ENCODE data around the gene TRAPPC8.
A peak's percentile ranks its signal among the peaks of the same experiment; 100 is the strongest.
"Not testable (repeated sequence)": the region's sequence is repeated elsewhere in the genome, so short reads cannot be mapped to it uniquely, and the experiment has no call there.

The TRAPPC8 gene

GRCh38 chr18:31942999-31943877 lies at the start of gene TRAPPC8:
Gene TRAPPC8 (minus strand): TSS chr18:31943128. CDS start chr18:31942764, 364 bp downstream.
- peak; percentile 79 for DNase-seq

- no peak for DNase-seq
Observed at GRCh38 chr18:31990823-31991222, 47.9 kb upstream of the TRAPPC8 start.

- no peak for DNase-seq
Observed at GRCh38 chr18:31983976-31984375, 41.0 kb upstream of the TRAPPC8 start.

DNA sequence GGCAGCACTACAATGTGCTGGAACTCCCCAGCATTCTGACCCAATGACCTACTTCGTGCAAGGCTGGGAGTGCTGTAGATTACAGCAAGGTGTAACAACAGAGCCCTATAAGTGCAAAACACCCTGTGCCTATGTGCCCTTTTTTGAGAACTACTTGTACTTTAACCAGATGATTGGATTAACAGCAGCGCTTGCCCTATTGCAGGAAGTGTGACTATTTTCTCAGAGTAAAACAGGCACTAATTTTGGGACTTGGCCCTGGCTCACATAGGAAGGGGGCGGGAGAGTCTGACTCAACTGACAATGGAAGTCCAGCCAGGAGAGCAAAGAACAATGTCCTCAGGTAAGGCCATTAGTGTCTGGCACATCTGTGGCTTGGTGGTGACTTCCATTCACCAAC lies 40.1 kb upstream of the TRAPPC8 start:
- no peak for DNase-seq

- no peak for DNase-seq
Observed at GRCh38 chr18:31980863-31981262, 37.9 kb upstream of the TRAPPC8 start.

DNA sequence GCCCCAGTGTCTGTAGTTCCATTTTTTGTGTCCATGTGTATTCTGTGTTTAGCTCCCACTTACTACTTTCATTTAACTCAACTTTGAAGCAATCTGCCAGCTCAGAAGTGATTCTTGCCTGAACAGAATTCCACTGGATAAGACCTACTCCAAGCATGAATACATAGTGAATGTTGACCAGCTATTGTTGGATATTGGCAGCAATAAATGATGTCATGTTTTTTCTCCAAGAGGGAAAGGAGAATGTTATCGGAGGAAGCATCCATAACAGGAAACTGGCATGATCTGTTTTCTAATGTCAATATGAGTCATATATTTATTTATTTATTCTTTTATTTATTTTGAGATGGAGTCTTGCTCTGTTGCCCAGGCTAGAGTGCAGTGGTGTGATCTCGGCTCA lies 36.8 kb upstream of the TRAPPC8 start:
- DNase-seq = no peak

DNA sequence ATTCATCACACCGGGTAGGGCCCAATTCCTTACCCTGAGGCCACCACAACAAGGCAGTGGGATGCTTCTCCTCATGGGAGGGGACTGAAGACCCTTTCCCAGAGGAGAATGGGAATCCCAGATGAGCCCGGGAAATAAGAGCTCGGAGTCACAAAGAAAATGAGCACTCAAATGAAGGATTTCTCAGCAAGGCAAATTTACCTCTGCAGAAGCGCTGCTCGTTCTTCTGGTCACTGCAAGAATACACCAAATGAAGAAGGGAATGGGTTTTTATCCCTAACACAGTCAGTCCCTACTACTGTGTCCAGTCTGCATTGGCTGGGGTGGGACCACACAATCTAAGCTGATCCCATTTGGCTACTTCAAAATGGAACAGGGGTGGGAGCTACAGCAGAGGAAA lies 35.7 kb upstream of the TRAPPC8 start:
- no peak for DNase-seq

DNA sequence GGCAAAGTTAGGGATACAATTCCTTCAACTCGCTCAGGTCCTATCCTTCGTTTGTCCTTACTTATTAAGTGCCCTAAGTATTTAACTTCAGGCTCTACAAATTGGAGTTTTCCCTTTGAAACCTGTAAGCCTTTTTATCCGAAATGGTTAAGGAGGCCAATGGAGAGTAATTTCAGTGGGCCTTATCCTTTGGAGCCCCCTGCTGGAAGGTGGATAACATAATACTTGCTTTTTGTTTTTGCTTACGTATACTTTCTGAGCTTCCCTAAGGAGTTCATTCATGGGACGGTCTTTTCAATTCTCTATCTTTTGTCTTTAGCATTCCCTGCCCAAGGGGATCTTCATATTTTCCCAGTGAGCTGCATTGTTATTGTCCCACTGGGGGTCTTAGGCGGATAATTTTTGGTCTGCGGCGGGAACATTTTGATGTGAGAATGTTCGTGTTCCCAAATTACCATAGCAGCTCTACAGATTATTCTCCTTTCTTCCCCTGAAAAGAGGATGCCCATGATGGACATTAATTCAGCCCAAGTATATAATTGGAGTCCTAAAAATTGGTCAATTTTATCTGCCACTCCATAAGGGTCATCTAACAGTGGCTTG lies 34.4 kb upstream of the TRAPPC8 start:
- peak; percentile 25 for DNase-seq

DNA sequence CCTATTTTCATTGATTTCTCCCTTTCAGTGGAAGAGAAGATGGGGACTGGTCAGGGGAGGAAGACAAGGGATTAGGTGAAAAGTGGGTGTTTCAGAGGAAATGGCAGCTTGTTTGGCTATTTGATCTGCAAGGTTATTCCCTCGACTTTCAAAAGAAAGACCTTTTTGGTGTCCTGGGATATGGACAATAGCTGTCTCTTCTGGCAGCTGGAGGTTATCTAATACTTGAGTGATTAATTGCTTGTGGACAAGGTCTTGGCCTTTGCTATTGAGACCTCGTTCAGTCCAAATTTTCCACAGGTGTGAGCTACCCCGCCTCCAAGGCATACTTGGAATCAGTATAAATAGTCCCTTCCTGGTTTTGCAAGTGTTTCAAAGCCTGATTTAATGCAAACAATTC lies 33.3 kb upstream of the TRAPPC8 start:
- no peak for DNase-seq

DNA sequence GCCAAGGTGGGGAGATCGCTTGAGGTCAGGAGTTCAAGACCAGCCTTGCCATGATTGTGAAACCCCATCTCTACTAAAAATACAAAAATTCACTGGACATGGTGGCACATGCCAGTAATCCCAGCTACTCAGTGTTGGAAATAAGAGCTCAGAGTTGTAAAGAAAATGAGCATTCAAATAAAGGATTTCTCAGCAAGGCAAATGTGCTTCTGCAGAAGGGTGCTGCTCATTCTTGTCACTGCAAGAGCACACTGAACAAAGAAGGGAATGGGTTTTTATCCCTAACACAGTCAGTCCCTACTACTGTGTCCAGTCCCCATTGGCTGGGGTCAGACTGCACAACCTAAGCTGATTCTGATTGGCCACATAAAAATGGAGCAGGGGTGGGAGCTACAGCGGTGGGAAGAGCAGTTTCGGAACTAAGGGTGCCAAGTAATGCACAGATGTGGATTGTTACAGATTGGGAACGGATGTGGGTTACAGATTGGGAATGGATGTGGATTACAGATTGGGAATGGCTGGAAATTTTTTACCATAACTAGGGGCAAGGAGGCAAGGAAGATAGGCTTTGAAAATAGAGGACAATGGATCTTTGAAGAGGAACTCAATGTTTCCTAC lies 31.1 kb upstream of the TRAPPC8 start:
- no peak for DNase-seq

GRCh38 chr18:31970617-31971016 lies 27.7 kb upstream of the TRAPPC8 start:
- no peak for DNase-seq

DNA sequence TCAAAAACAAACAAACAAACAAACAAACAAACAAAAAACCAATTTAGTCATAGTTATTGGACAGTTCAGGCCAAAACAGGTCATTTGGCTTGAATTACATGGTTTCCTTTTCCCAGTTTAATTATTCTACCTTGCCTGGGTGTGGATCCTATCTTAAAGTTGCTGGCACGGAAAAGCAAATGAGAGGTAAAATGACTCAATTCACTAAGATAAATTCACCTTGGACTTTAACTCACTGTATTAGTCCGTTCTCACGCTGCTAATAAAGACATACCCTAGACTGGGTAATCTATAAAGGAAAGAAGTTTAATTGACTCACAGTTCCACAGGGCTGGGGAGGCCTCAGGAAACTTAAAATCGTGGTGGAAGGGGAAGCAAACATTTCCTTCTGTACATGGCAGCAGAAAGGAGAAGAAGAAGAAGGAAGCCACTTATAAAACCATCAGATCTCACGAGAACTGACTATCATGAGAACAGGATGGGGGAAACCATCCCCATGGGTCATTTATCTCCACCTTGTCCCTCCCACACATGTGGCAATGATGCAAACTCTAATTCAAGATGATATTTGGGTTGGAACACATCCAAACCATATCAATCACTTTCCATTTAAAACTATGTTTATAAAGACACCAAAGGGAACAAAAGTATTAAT lies 22.5 kb upstream of the TRAPPC8 start:
- DNase-seq = no peak

- no peak for DNase-seq
Observed at GRCh38 chr18:31957728-31958127, 14.8 kb upstream of the TRAPPC8 start.

DNA sequence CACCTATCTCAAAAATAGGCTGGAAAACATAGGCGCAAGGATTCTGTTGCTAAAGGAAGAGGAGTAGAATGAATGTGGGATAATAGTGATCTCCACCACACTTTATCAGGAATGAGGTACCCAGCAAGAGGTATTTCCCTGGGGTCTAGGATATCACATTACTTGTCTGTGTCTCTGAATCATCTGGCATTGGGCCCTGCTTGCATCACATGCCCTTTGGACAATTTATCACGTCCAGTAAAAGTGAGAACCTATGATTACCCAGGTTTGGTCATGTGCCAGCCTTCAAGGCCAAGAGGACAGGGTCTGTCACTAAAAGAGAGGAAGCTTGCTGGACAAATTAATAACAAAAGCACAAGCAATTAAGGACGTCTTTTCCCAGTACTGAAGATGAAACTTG lies 11.4 kb upstream of the TRAPPC8 start:
- no peak for DNase-seq

DNA sequence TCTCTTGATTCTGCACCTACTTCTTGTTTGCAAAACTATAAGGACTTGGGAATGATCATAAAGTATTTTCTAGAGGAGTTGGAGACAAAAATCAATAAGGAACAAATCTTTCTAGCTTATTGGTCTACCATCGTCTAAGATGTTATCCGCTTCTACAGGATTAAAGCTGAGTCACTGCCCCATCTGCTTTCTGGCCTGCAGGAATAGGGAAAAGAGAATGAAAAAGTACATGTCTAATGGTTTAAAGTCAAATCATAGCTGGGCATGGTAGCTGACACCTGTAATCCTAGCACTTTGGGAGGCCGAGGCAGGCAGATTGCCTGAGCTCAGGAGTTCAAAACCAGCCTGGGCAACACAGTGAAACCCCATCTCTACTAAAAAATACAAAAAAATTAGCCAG lies 10.8 kb upstream of the TRAPPC8 start:
- not testable (repeated sequence) for DNase-seq

GRCh38 chr18:31952223-31952622 lies 9.3 kb upstream of the TRAPPC8 start:
- DNase-seq = no peak

- no peak for DNase-seq
Observed at GRCh38 chr18:31950583-31950982, 7.7 kb upstream of the TRAPPC8 start.

DNA sequence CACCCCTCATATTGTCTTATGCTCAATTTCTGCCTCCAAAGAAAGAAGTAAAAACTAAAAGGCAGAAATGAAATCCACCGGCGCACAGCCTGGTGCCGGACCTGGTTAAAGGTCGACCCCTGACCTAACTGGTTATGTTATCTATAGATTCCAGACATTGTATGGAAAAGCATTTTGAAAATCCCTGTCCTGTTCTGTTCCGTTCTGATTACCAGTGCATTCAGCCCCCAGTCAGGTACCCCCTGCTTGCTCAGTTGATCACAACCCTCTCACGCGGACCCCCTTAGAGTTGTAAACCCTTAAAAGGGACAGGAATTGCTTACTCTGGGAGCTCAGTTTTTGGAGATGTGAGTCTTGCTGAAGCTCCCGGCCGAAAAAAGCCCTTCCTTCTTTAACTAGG lies 5.4 kb upstream of the TRAPPC8 start:
- not testable (repeated sequence) for DNase-seq

DNA sequence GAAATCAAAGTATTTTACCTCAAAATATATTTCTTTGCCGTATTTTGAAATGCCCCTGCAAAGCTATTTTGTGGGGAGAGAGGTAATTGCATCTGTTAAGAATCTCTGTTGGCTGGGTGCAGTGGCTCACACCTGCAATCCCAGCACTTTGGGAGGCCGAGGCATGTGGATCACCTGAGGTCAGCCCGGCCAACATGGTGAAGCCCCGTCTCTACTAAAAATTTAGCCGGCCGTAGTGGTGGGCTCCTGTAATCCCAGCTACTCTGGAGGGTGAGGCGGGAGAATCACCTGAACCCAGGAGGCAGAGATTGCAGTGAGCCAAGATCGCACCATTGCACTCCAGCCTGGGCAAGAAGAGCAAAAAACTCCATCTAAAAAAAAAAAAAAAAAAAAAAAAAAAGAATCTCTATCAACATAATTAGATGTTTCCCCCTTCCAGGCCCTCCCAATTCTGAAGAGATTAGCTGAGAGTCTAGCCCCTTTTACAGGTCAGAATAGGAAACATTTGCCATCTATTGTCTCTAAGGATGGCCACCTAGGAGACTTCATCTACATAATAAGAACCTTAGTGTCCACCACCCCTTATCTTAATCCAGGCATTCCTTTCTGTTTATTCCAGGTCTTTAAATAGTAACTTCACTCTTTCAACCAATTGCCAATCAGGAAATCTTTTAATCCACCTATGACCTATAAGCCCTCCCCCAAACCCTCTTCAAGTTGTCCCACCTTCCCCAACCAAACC lies 3.5 kb upstream of the TRAPPC8 start:
- DNase-seq = no peak

- no peak for DNase-seq
Observed at GRCh38 chr18:31943878-31944816, 1.2 kb upstream of the TRAPPC8 start.

GRCh38 chr18:31942291-31942998 lies 483 bp downstream of the TRAPPC8 start:
- DNase-seq = no peak

Measured in NCI-H1694 (cell line).